HG03025 (cell line): ENCODE measurements around the gene PRSS21.

Experiments used
- ATAC-seq: cut with Tn5 transposase; IDR thresholded peaks from one replicate; pipeline ENCODE4 v1.9.1; 2021; ENCODE audit warnings: mild to moderate bottlenecking, moderate library complexity; ENCODE audit not compliant: unreplicated experiment, low FRiP score

The PRSS21 gene

GRCh38 chr16:2822158-2822495 is 5.1 kb downstream of the PRSS21 start:
- ATAC-seq = no peak

GRCh38 chr16:2822496-2822895 is 5.5 kb downstream of the PRSS21 start:
- ATAC-seq = no peak

- ATAC-seq = no peak
These were observed 7.6 kb downstream of the PRSS21 start for GRCh38 chr16:2824626-2825025.

DNA sequence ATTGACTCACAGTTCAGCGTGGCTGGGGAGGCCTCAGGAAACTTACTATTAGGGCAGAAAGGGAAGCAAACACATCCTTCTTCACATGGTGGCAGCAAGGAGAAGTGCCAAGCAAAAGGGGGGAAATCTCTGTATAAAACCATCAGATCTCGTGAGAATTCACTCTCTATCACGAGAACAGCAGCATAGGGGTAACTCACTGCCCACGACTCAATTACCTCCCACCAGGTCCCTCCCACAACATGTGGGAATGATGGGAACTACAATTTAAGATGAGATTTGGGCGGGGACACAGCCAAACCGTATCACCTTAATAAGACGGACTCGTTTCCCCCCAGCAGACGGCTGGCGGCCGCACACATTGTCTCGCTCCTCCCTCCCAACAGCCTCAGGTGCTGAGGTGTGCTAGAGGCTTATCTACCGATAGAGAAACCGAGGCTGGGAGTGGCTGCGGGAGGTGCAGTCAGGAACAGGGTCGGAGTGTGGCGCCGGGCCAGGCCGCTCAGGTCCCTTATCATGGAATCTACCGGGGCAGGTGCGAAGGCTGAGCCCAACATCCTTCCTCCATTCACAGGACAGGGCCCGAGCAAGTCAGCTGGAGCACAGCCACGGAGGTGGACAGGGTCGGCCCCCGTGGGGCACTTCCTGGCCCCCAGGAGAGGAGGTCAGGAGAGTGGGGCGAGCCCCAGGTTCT is 8.2 kb downstream of the PRSS21 start:
- ATAC-seq = no peak

DNA sequence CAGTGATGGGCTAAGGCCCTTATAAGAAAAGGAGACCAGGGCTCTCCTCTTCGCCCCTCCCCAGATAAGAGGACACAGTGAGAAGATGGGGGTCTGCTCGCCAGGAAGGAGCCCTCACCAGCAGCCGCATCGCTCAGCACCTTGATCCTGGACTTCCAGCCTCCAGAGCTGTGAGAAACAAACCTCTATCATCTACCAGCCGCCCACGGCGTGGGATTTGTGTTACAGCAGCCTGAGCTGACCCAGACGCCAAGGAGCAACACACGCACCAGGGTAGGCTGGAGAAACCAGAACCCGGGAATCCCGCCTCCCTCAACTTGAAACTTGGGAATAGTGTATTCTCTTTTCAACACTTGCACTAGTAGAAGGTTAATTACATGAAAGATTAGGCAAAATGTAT is 8.9 kb downstream of the PRSS21 start:
- ATAC-seq = no peak

- ATAC-seq = no peak
These were observed 9.7 kb downstream of the PRSS21 start for GRCh38 chr16:2826591-2827373.

GRCh38 chr16:2827374-2827791 is 10.3 kb downstream of the PRSS21 start:
- ATAC-seq = no peak

DNA sequence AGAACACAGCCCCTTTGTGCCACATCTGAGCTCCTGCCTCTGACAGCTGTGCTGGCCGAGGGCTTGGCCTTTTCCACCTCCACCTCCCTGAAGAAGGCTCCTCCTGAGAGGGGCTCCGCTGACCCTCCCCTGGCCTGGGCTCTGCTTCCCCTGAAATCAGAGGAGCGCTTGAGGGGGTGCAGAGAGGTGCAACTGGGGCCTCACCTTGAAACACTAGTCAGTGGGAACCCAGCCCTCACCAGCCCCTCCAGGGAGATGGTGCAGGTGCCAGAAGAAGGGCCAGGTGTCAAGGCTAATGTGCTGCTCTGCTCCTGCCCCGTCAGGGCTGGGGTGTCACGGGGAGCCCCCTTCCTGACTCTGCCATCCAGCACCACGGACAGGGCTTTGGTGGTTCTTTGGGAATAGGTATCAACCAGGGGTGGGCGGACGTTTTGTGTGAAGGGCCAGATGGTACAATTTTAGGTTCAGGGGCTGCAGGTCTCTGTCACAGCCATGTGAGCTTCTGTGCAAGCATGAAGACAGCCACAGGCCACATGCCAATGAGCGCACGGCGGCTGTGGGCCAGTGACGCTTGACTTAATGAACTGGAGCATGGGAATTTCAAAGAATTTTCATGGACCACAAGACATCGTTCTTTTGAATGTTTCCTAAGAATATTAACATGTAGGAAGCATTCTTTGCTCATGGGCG is 10.9 kb downstream of the PRSS21 start:
- ATAC-seq = no peak

GRCh38 chr16:2828521-2828840 is 11.4 kb downstream of the PRSS21 start:
- ATAC-seq = no peak

DNA sequence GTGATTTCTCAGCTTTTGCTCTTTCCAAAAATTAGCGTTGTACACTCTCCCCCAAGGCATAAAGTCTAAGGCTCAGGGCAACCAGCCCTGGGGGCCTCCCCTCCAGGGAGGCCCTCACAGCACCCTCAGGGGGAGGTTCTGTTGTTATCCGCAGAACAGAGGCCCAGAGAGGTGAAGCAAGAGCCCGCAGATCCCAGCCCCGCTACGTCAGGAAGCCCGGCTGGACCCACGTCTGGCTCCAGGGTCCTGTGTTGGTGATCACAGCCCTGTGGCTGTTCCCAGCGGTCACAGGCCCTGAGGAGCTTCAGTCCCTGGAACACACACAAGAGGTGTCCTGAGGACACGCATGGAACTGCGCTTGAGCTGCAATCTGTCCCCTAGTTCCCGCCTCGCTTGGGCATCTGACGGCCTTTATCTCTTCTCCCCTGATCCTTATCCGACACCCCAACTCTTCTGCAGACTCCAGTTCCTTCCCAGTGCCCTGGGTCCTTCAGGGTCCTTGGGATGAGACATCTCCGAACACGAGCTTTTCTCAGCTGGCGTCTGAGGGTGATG is 11.9 kb downstream of the PRSS21 start:
- no peak for ATAC-seq

- ATAC-seq = no peak
These were observed 12.7 kb downstream of the PRSS21 start, which contains the start of gene ZG16B for GRCh38 chr16:2829501-2830354. Gene ZG16B, plus strand, starts transcription at chr16:2830303. Its CDS starts 139 bp downstream, at chr16:2830442.

DNA sequence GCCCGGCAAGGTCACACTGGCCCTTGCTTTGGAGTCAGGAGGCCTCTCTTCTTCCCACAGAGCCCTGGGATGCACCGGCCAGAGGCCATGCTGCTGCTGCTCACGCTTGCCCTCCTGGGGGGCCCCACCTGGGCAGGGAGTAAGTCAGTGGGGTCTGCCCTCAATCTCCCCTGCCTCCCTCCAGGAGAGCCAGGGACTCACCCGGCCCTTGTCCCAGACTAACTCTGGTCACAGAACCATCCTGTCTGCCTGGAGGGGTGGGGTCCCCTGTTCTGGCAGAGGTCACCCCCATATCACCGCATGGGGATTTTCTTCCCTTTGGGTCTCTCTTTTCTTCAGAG is 13.3 kb downstream of the PRSS21 start:
- no peak for ATAC-seq

GRCh38 chr16:2831203-2831602 is 14.2 kb downstream of the PRSS21 start:
- ATAC-seq = no peak

DNA sequence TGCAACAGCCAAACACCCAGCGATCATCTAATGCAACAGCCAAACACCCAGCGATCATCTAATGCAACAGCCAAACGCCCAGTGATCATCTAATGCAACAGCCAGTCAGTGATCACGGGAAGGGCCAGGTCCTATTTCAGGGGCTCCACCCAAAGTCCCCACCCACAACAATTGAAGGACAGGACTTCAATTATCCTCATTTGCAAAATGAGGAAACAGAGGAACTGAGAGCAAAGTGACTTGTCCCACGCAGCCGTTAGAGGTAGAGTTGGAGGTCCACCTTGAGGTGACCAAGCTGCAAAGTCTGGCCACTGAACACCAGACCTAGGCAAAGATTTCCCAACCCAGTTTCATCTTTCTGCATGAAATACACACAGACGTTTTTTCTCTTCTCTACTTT is 16.7 kb downstream of the PRSS21 start:
- ATAC-seq = no peak

- ATAC-seq = no peak
These were observed 17.9 kb downstream of the PRSS21 start for GRCh38 chr16:2834968-2835367.

DNA sequence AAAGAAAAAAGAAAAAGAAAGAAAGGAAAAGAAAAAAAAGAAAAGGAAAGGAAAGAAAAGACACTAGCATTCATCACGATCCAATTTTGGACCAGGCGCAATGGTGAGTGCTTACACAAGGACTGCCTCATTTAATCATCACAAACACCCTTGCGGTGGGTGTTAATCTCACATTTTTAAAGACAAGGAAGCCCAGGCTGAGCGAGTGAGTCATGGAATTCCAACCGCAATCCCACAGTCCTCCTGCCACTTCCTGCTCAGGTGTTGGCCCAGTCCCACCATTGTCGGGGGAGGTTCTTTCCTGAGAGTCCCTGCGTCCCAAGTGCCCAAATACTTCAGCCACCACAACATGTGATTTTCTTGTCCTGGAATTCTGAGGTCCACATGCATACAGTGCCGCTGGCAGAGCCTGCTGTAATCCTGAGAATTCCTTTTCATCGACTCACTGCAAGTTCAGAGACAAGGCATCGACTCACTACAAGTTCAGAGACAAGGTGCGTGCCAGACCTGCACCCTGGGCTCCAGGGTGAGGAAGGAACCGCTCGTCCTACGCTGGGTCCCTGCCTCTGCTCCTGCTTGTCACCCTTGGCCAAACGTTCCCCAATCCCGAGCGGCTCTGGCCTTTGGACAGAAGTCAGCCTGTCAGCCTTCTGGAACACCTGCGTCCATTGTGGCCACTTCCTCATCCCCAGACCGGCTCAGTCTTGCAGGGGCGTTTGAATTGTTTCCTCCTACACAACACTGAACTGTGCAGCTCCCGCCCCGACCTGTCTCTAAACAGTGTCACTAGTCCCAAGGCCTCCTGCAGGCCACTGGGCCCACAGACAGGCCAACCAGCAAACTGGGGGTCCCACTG is 18.8 kb downstream of the PRSS21 start:
- ATAC-seq = no peak

GRCh38 chr16:2836646-2837508 is 19.8 kb downstream of the PRSS21 start:
- no peak for ATAC-seq

DNA sequence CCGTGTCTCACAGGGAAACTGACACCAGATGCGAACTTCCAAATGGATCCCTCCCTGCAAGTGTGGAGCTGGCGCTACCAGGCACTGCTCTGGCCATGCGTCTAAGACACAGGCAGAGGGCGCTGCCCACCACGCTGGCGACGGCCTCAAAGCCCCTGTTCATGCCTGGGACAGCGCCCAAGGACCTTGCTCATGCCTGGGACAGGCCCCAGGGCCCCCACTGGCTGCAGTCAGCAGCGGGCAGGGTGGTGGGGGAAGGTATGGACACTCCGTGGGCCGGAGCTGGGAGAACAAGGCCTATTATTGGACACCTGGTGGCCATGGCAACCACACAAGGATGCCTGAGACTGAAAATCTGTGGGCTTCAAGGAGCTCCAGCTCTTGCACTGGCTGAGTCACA is 21.9 kb downstream of the PRSS21 start:
- ATAC-seq = no peak
